AG20443 (cell line): ENCODE results near the gene COX6B1.
"Not testable (repeated sequence)": the region's sequence is repeated elsewhere in the genome, so short reads cannot be mapped to it uniquely, and the experiment has no call there.

Experiments used
- DNase-seq: peaks from one replicate; pipeline ENCODE4 v3.0.0; 2012; ENCODE audit warnings: low spot score, mixed read lengths

Gene COX6B1

GRCh38 chr19:35648017-35648961 is at the start of gene COX6B1:
Gene COX6B1 (plus strand): TSS chr19:35648323. CDS start chr19:35651244, 2,921 bp downstream.
- DNase-seq: peak; percentile 97

DNA sequence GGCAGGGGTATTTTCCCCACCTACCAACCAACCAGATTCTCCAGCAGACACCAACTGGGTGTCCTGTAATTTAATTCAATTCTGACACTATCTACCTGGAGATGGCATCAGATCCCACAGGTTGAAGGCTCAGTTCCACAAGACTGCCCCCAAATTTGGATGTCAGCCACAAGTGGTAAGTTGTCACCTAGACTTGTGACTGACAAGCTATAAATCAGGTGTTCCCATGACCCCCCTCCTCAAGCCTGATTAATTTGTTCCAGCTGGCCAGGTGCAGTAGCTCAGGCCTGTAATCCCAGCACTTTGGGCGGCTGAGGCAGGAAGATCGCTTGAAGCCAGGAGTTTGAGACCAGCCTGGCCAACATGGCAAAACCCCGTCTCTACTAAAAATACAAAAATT is 46.2 kb upstream of the COX6B1 start:
- no peak for DNase-seq

- not testable (repeated sequence) for DNase-seq
These were observed 43.7 kb upstream of the COX6B1 start for GRCh38 chr19:35604436-35604835.

GRCh38 chr19:35607170-35607569 is 41.0 kb upstream of the COX6B1 start:
- not testable (repeated sequence) for DNase-seq

DNA sequence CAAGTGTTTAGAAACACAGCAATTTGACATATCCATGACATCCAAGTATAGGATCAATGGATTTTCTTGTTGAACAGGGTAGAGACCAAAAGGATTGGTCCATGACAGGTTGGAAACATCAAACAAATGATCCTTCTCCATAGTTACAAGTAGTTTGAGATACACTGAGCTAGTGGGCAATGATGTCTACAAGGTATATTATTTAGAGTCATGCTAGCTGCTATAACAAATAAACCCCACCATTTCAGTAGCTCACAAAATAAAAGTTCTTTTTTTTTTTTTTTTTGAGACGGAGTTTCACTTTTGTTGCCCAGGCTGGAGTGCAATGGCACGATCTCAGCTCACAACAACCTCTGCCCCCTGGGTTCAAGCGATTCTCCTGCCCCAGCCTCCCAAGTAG is 40.5 kb upstream of the COX6B1 start:
- no peak for DNase-seq

- no peak for DNase-seq
These were observed 39.9 kb upstream of the COX6B1 start for GRCh38 chr19:35608251-35608650.

GRCh38 chr19:35609851-35610353 is 38.2 kb upstream of the COX6B1 start:
- DNase-seq: no peak

DNA sequence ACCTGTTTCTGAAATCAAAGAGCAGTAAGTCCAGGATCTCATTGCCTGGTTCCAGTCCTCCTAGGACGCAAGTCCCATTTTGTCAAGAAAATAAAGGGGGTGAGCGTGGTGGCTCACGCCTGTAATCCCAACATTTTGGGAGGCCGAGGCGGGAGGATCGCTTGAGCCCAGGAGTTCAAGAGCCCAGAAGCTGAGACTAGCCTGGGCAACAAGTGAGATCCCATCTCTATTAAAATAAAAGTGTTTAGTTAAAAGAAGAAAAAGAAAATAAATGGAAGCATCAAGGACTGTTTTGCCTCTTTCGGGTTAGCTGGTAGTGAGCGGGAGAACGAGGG is 35.9 kb upstream of the COX6B1 start:
- no peak for DNase-seq

DNA sequence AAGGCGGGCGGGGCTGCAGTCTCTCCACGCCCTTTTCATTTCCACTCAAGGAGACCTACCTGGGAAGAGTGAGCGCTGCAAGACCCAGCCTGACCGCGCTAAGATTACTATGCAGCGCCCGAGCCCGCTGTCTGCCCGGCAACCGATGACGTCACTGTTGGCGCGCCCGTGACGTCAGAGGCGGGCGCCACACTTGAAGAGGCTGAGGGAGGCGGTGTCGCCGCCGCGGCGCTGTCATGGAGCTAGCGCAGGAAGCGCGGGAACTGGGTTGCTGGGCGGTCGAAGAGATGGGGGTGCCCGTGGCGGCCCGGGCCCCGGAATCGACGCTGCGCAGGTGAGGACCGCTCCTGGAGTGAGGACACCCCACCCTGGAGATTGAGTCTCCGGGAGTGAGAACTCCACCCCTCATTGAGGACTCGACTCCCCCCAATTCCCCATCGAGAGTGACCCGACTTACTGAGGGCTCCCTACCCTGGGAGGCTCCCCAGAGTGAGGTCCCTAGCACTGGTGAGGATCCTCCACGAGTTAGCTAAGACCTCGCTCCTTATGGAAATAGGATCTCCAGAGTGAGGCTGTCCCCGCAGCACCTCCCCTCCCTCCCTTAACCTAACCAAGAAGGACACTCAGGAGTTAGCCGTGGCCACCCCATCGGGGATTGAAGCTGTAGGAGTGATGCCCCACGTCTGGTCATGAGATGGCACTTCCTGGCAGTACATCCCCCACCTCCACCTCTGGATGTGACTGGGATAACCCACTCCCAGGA is 35.4 kb upstream of the COX6B1 start, which contains the start of gene HAUS5:
Gene HAUS5 (plus strand): TSS at position 177 of the 763 bp plus-strand sequence. CDS start 60 bp downstream, at position 237.
- peak; percentile 98 for DNase-seq

GRCh38 chr19:35613574-35613973 is 34.5 kb upstream of the COX6B1 start:
- no peak for DNase-seq

DNA sequence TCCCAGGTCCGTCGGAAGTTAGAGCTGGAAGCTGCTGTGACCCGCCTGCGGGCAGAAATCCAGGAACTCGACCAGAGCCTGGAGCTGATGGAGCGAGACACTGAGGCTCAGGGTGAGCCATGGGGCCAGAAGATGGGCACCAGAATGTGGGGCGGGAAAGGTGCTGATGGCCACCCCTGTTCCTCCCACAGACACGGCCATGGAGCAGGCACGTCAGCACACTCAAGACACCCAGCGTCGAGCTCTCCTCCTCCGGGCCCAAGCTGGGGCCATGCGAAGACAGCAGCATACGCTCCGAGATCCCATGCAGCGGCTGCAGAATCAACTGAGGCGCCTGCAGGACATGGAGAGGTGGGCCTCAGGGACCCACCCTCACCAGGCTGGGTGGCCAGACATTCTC is 33.1 kb upstream of the COX6B1 start:
- no peak for DNase-seq

DNA sequence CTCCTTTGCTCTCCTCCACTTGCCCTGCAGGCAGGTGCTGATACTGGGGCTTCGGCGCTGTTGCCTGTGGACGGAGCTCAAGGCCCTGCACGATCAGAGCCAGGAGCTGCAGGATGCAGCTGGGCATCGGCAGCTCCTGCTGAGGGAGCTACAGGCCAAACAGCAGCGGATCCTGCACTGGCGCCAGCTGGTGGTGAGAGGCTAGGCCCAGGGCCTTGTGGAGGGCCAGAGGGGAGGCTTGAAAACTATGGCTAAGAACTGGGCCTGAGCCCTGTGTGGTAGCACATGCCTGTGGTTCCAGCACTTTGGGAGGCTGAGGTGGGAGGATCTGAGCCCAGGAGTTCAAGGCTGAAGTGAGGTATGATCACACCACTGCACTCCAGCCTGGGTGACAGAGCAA is 29.3 kb upstream of the COX6B1 start:
- DNase-seq: no peak

DNA sequence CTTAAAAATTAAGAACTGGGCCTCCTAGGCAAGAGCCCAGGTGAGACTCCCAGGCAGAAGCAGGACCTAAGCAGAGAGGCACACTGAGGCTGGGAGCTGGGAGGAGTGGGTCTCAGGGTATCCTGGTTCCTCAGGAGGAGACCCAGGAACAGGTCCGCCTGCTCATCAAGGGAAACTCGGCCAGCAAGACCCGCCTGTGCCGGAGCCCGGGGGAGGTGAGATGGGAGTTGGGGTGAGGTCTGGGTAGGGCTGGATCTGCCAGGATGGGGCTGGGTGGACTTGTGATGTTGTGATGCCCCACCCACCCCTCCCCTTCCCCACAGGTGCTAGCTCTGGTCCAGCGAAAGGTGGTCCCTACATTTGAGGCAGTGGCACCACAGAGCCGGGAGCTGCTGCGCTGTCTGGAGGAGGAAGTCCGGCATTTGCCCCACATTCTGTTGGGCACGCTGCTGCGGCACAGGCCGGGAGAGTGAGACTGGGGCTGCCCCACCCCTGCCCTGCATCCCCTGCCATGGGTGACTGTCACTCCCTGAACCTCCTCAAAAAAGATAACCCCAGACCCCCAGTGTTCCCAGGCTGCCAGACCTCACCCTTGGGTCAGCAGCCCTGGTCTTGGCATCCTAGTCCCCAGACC is 28.7 kb upstream of the COX6B1 start:
- no peak for DNase-seq

- DNase-seq: no peak
These were observed 28.1 kb upstream of the COX6B1 start for GRCh38 chr19:35620001-35620400.

DNA sequence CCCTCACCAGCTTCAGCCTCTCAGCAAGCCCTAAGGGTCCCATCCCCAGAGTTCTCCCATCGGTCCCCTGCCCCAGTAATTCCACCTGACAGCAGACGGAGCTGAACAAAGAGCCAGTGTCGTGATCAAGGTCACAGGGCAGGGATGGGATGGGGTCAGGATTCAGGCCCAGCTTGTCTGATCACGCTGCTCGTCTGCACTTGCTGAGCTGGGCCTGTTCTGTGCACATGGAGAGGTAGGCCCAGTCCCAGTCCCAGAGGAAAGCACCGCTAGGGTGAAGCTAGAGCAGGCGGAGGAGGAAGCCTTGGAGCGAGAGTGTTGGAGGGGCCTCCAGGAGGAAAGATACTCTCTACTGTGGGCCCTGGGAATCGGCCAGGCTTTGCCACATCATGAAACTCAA is 26.4 kb upstream of the COX6B1 start:
- no peak for DNase-seq

DNA sequence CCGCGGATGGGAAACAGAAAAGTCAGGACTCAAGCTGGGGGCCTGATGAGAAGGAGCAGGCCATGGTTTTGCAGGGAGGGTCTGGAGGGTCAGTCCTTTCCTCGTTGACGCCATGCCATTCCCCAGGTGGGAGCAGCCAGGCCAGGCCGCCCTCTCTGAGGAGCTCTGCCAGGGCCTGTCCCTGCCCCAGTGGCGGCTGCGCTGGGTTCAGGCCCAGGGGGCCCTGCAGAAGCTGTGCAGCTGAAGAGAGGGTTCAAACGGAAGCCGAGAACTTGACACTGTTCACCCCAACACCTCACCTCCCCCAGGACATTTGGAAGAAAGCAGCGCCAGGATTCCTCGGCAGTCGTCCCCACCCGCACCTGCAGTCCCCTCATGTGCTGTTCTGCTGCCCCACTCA is 25.4 kb upstream of the COX6B1 start:
- no peak for DNase-seq

- no peak for DNase-seq
These were observed 24.7 kb upstream of the COX6B1 start for GRCh38 chr19:35623327-35624010.

- no peak for DNase-seq
These were observed 19.9 kb upstream of the COX6B1 start for GRCh38 chr19:35628264-35628564.

GRCh38 chr19:35628565-35629331 is 19.4 kb upstream of the COX6B1 start, which contains the start of gene RBM42:
Gene RBM42 (plus strand): TSS chr19:35629036. CDS start chr19:35629154, 118 bp downstream.
- peak; percentile 99 for DNase-seq

- DNase-seq: no peak
These were observed 18.8 kb upstream of the COX6B1 start for GRCh38 chr19:35629332-35629633.

DNA sequence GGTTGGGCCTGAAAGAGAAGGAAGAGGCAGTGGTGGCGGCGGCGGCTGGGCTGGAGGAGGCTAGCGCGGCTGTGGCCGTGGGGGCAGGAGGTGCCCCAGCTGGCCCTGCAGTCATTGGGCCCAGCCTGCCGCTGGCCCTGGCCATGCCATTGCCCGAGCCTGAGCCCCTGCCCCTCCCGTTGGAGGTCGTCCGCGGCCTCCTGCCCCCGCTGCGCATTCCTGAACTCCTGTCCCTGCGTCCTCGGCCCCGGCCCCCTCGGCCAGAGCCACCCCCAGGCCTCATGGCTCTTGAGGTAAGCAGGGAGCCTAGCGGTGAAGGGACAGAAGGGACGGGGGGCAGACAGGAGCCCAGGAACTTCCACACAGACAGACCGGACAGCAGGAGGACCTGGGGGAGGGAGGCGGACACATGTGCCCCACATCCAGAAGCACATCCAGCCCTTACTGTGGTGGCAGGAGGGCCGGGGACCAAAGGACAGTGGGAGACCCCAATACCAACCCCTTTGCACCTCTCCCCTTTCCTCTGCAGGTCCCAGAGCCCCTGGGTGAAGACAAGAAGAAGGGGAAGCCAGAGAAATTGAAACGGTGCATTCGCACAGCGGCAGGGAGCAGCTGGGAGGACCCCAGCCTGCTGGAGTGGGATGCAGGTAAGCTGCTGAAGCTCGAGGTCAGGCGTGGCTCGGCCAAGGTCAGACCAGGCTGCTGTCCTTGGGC is 14.2 kb upstream of the COX6B1 start:
- DNase-seq: no peak
